NCI-H510A treated with DMSO at 0.1 percent for 48 hours (cell line): Measurements from ENCODE around the gene ELF5.

ENCODE experiments used
- DNase-seq: peaks from one replicate; lab custom pipeline; 2025; lab: John Stamatoyannopoulos, UW

Gene ELF5

GRCh38 chr11:34451053-34451452 lies 62.5 kb downstream of the ELF5 start:
- no peak for DNase-seq

GRCh38 chr11:34449013-34449412 lies 64.6 kb downstream of the ELF5 start:
- no peak for DNase-seq

GRCh38 chr11:34448223-34448994 lies 65.2 kb downstream of the ELF5 start:
- no peak for DNase-seq

GRCh38 chr11:34447044-34447443 lies 66.5 kb downstream of the ELF5 start:
- no peak for DNase-seq

GRCh38 chr11:34446386-34446785 lies 67.2 kb downstream of the ELF5 start:
- DNase-seq = no peak

- no peak for DNase-seq
Measured at GRCh38 chr11:34445956-34446355, 67.6 kb downstream of the ELF5 start.

- no peak for DNase-seq
Measured at GRCh38 chr11:34444428-34444827, 69.2 kb downstream of the ELF5 start.

GRCh38 chr11:34443136-34443535 lies 70.5 kb downstream of the ELF5 start:
- no peak for DNase-seq

GRCh38 chr11:34441814-34442213 lies 71.8 kb downstream of the ELF5 start:
- no peak for DNase-seq

- no peak for DNase-seq
Measured at GRCh38 chr11:34439610-34440198, 73.9 kb downstream of the ELF5 start.

GRCh38 chr11:34438529-34439507 lies 74.8 kb downstream of the ELF5 start, which contains the start of gene CAT:
CAT (plus strand) TSS chr11:34438934; CDS start chr11:34439014, 80 bp downstream.
- peak; percentile 65 for DNase-seq

- no peak for DNase-seq
Measured at GRCh38 chr11:34437224-34438125, 76.1 kb downstream of the ELF5 start.

- DNase-seq = no peak
Measured at GRCh38 chr11:34433899-34434298, 79.7 kb downstream of the ELF5 start.

- no peak for DNase-seq
Measured at GRCh38 chr11:34432822-34433221, 80.8 kb downstream of the ELF5 start.

GRCh38 chr11:34431979-34432378 lies 81.6 kb downstream of the ELF5 start:
- no peak for DNase-seq
